GM18508 (cell line): Measurements from ENCODE around the gene RYK.
"Not testable (repeated sequence)": the region's sequence is repeated elsewhere in the genome, so short reads cannot be mapped to it uniquely, and the experiment has no call there.

Source experiments
- ATAC-seq: cut with Tn5 transposase; IDR thresholded peaks from one replicate; pipeline ENCODE4 v1.9.1; 2021; ENCODE audit warnings: moderate number of reproducible peaks; ENCODE audit not compliant: insufficient read depth, unreplicated experiment

RYK gene

GRCh38 chr3:134250717-134251220 is at the start of gene RYK:
TSS of gene RYK (minus strand) at chr3:134250859. CDS start at chr3:134250654, 205 bp downstream.
- ATAC-seq = no peak

DNA sequence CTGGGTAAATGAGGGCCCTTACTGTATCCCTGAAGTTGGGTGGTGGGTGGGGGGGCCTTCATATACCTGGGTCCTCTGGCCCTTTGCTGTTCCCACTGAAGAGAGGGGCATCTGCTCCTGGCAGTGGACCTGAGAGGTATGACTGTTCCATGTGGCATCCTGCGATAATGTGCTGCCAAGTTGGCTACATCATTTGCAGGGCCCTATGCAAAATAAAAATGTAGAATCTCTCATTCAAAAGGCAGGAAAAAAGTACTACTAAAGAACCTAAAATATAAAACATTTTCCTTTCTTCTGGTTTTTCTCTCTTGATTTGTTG is 49.2 kb upstream of the RYK start:
- ATAC-seq = no peak

GRCh38 chr3:134299185-134299887 is 48.7 kb upstream of the RYK start:
- ATAC-seq = no peak

DNA sequence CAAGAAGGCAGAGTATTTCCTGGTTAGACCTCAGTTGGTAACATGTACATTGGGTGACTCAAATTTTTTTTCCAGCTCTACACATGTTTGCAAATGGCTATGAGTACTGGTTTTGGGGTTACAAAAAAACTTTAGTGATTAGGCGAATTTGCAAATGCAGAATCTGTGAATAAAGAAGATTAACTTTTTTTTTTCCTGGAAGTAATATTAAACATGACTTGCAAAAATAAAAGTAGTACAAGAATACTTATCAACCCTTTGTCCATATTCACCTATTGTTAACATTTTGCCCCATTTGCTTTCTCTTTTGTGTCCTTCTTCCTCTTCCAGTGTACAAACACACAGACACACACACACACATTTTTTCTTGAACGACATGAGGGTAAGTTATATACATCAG is 47.6 kb upstream of the RYK start:
- no peak for ATAC-seq

DNA sequence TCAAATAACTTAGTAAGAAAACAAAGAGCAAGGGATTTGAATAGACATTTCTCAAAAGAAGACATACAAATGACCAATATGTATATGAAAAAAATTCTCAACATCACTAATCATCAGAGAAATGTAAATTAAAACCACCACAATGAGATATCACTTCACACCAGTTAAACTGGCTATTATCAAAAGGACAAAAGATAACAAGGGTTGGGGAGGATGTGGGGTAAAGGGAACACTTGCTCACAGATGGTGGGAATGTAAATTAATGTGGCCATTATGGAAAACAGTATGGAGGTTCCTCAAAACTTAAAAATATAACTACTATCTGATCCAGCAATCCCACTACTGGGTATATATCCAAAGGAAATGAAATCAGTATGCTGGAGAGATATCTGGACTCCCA is 46.0 kb upstream of the RYK start:
- ATAC-seq = no peak

DNA sequence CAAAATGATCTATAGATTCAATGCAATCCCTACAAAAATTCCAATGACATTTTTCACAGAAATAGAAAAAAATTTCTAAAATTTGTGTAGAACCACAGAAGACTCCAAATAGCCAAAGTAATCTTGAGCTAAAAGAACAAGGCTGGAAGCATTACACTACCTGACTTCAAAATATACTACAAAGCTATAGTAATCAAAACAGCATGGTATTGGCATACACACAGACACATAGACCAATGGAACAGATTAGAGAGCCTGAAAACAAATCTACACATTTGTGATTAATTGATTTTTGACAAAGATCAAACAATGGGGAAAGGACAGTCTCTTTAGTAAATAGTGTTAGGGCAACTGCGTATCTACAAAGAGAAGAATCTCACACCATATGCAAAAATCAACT is 45.3 kb upstream of the RYK start:
- ATAC-seq = no peak

DNA sequence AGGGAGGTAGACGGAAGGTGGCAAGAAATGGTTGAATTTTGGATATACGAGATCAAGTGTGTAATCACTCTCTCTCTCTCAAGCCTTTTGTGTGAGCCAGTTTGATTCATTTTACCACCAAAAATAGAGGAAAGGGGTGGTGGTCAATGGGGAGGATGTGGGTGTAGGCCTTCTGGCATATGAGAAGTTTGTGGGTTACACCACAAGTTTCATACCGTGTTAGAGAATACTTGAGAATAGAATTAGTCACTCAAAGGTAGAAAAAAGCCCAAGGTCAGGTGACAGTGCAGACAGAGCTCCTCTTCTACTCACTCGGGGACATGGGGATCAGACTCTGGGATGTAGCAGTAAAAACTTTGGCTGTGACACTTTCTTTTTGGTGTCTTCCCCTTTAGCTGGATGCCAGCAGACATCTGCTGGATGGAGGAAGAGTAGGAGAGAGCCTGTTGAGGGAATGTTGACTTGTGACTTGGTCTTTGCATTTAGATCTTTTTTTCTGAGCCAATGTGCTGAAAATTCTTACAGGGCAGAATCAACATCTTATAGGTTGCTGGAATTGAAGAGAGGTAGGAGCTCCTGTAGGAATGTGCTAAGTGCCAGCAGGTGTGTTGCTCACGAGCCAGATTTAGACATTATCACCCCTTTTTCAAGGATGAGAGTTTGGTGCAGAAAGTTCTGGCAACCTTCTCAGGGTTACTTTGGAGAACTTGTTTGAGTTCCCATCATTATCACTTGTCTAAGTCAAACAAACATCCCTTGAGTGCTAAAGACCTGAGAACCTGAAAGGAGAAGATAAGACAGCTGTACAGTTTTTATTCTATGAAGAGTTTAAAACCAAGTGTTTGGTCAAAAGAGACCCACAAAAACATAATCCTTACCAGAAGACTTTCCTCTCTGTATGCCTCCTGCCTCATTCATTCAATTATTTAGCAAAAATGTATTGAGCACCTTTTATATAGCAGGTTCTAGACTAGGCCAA is 43.9 kb upstream of the RYK start:
- peak; percentile 100 for ATAC-seq

DNA sequence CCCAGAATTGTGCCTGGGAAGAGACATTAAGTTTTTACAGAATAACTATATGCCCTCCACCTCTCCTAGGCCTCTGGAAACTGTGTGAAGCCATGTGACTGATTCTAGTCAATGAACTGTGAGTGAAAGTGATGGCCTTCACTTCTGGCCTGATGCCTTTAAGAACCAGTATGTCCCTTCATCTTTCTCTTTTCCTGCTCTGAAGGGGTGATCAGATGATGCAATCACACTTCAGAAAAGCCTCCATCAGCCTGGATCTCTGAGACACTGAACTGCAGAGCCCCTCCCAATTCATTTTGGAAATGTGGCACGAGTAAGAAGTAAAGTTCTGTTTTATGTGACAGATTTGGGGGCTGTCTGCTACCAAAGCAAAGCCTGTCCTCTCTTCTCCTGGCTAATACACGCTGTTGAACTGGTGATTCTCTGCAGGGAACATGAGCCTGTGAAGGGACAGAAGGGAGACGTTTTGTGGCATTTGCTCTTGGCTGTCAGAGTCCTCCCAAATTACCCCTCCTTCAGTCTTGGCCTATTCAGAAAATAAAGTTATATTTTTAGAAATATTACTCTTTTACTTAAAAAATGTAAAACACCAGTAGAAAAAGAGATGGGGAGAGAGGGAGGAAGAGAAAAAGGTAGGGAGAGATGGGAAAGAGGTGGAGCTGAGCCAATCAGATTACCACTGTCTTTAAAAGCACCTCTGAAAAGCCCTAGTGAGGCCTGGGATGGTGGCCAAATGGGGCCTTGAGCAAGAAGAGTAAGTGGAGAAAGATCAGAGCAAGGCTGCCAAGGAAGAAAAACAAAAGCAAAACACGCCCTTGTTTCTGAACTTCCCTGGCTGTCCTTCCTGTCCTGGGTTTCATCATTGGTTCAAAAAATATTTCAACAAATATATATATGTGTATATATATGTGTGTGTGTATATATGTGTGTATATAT is 40.9 kb upstream of the RYK start:
- ATAC-seq = no peak

DNA sequence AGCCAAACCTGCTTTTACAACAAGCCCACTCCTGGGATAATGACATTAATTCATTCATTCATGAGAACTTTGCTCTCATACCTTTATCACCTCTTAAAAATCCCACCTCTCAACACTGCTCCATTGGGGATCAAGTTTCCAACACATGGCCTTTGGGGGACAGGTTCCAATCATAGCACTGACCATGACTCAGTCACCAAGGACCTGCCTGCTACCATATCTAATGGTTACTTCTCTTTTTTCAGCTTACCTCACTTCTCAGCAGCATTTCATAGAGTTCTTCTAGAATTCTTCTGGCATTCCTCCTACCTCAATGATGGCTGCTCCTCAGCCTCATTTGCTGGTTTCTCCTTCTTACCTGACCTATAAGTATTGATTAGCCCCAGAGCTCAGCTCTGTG is 36.9 kb upstream of the RYK start:
- no peak for ATAC-seq

DNA sequence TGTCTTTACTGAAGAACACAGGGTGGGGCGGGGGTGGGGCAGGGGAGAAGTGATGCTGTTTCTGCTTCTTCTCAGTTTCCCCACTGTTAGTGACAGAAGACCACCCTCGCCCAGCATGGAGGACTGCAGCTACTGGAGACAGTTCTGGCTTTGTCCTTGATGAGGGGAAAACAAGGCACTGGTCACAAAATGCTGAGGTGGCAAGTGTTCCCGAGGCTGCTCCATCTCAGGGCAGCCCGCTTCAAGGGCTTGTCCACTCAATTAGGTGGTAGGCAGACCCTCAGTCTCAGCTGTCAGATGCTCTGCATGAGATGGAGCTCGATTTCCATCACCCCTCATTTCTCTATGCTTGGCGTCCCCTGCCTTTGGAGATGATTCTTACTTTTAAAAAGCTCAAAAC is 33.8 kb upstream of the RYK start:
- ATAC-seq = no peak

DNA sequence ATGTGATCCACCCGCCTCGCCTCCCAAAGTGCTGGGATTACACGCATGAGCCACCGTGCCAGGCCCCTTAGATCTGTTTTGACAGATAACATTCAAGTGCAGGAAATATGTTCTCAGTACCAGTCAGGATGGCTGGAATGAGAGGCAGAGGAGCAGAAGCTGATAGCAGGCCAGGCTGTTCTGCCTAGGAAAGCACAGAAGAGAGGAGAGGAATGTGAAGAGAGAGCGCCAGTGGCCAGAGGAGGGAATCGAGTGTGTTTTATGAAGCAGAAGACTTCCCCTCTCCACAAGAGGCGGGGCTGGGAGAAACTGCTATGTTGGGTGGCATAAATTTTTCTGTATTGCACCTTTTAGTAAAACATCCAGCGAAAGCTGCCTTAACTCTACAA is 32.0 kb upstream of the RYK start:
- ATAC-seq = no peak

DNA sequence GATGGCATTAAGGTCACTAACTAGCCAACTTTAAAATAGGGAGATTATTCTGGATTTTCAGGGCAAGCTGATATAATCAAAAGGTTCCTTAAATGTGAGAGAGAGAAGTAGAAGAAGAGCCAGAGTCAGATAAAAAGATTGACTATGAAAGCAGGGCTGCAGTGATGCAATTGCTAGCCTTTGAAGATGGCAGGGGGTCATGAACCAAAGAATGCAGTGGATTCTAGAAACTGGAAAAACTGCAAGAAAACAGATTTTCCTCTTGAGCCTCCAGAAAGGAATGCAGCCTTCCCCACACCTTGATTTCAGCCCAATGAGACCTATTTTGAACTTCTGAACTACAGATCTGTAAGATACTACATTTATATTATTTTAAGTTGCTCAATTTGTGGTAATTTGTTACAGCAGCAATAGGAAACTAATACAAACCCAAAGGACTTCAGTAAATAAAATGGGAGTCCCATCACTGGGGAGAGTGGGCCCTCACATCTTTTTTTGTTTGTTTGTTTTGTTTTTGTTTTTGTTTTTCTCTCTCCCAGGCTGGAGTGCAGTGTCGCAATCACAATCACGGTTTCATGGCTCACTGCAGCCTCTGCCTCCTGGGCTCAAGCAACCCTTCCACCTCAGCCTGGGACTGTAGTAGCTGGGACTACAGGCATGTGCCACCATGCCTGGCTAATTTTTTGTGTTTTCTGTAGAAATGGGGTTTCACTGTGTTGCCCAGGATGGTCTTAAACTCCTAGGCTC is 31.4 kb upstream of the RYK start:
- no peak for ATAC-seq

DNA sequence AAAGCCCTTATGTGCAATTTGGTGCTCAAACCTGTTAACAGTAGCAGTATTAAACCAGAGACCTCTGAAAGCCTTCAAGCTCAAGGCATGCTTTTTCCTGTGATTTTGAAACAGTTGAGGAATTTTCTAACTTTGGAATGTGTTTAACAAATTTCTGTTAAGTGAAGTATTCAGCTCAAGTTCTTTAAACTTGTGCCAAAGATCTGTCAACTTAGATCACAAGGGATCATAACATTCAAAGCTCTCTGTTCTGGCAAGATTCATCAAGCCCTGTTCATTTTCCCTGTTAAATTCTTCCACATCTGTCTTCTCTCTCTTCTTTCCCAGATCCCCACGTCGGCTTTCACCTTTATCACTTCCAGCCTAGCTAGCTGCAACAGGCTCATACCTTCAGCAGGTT is 28.8 kb upstream of the RYK start:
- no peak for ATAC-seq

- ATAC-seq = no peak
Measured at GRCh38 chr3:134277066-134277660, 26.5 kb upstream of the RYK start.

DNA sequence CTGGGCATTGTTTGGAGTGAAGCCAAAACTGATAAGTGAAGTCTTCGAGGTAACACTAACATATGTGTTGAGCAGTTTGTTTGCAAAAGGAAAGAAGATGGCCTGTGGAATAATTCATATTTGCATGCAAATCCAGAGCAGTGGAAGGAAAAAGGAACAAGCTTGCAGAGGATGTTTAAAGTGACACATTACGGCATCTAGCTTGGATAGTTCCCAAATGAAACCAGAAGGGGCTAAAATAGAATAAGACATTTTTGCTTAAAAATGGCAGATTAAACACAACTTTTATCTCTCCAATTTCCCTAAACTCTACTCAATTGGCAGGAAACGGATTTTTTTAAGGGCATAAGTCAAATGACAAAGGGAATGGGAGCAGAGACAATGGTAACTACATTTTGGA is 25.4 kb upstream of the RYK start:
- no peak for ATAC-seq

DNA sequence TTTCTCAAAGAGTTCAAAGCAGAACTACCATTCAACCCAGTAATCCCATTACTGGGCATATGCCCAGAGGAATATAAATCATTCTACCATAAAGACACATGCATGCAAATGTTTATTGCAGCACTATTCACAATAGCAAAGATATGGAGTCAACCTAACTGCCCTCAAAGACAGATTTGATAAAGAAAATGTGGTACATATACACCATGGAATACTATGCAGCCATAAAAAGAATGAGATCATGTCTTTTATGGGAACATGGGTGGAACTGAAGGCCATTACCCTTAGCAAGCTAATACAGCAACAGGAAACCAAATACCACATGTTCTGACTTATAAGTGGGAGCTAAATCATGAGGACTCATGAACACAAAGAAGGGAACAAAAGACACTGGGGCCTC is 24.5 kb upstream of the RYK start:
- ATAC-seq = not testable (repeated sequence)

DNA sequence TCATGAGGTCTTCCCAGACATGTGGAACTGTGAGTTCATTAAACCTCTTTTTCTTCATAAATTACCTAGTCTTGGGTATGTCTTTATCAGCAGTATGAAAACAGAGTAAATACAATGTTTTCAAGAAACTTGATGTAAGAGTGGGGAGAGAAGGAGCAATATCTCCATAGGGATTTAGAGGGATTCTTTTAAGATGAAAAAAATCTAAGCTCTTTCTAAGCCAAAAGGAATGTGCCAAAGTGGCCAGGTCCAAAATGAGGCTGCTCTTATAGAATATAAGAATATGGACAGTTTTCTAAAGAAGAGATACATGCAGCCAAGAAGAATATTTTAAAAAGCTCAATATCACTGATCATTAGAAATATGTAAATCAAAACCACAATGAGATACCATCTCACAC is 23.9 kb upstream of the RYK start:
- ATAC-seq = no peak

DNA sequence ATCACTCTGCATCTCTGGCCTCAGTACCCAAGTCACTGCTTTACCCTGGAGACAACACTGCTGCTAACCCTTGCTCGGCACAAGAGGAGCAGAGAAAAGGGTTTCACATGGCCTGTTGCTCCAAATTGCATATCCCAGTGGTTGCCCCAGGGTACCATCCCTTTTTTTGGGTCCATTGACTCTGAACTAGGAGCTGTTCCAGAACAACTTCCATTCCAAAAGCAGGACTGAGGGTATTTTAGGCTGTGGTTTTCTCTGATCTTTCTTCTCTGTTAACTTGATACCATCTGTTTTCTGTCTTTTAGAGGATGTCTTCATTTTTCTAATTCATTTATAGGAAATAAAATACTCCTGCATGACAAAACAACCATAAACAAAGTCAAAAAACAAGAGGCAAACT is 17.3 kb upstream of the RYK start:
- no peak for ATAC-seq

- ATAC-seq = no peak
Measured at GRCh38 chr3:134260987-134261386, 10.3 kb upstream of the RYK start.
